PC-3 (cell line): ENCODE results near the gene RAB11FIP4. TPM values are rescaled to one million over a fixed set of nuclear protein-coding genes. Genes with fewer than 3 reads are reported as not detected.

ENCODE experiments used
- ATAC-seq: fragments of 200-7000 bp; cut with Tn5 transposase; 2 replicates; pipeline ENCODE4 v1.9.1; 2020; ENCODE audit warnings: mild to moderate bottlenecking, moderate library complexity
- BruUV-seq: library from RNA; stranded (reverse); fragments of 400-500 nt; replicated peaks from 2 replicates; lab custom pipeline; 2021; lab: Mats Ljungman, UMichigan
- CTCF ChIA-PET: fragments of 300-600 bp; sonication (Branson Sonifier 250); formaldehyde crosslinking; loops from one replicate; lab custom pipeline; 2022; ENCODE audit warnings: antibody characterized with exemption; lab: Charles Lee
- POLR2A ChIA-PET: fragments of 300-600 bp; sonication (Branson Sonifier 250); formaldehyde crosslinking; loops from one replicate; lab custom pipeline; 2022; ENCODE audit warnings: antibody characterized with exemption; ENCODE audit not compliant: unreplicated experiment; lab: Charles Lee
- DNase-seq: peaks from one replicate; pipeline ENCODE4 v3.0.0-alpha.2; 2015
- H2AFZ ChIP-seq: fragments of 300-600 bp; sonication (generic); 2 replicates; pipeline ENCODE4 v1.6.0; 2016; ENCODE audit warnings: antibody characterized with exemption, low read length
- H3F3A ChIP-seq: fragments of 300-600 bp; sonication (generic); one replicate; pipeline ENCODE4 v1.6.0; 2017; ENCODE audit warnings: antibody characterized with exemption, low read length, control low read depth, mild to moderate bottlenecking; ENCODE audit not compliant: unreplicated experiment
- H3K27ac ChIP-seq: fragments of 300-600 bp; sonication (generic); 2 replicates; pipeline ENCODE4 v1.5.1; 2016; ENCODE audit warnings: mild to moderate bottlenecking, low read length
- H3K27me3 ChIP-seq: fragments of 300-600 bp; sonication (generic); 2 replicates; pipeline ENCODE4 v1.6.1; 2016; ENCODE audit warnings: low read length, mixed read lengths
- H3K36me3 ChIP-seq: fragments of 300-600 bp; sonication (generic); 2 replicates; pipeline ENCODE4 v1.6.1; 2016; ENCODE audit warnings: low read depth, mixed run types, low read length, mixed read lengths
- H3K4me1 ChIP-seq: fragments of 300-600 bp; sonication (generic); 2 replicates; pipeline ENCODE4 v1.5.1; 2016; ENCODE audit warnings: low read length; ENCODE audit not compliant: insufficient read depth
- H3K4me2 ChIP-seq: fragments of 300-600 bp; sonication (generic); 2 replicates; pipeline ENCODE4 v1.6.0; 2016; ENCODE audit warnings: low read length
- H3K4me3 ChIP-seq: fragments of 300-600 bp; sonication (generic); 2 replicates; pipeline ENCODE4 v1.5.1; 2016; ENCODE audit warnings: mild to moderate bottlenecking, low read length, mixed read lengths
- H3K79me2 ChIP-seq: fragments of 300-600 bp; sonication (generic); 2 replicates; pipeline ENCODE4 v1.6.1; 2017; ENCODE audit warnings: low read length, mixed read lengths
- H3K9ac ChIP-seq: fragments of 300-600 bp; sonication (generic); 2 replicates; pipeline ENCODE4 v1.6.0; 2016; ENCODE audit warnings: mild to moderate bottlenecking, low read length
- H3K9me2 ChIP-seq: fragments of 300-600 bp; sonication (generic); replicated peaks from 2 replicates; pipeline ENCODE4 v1.6.1; 2016; ENCODE audit warnings: mixed run types, low read length, mixed read lengths
- H3K9me3 ChIP-seq: fragments of 300-600 bp; sonication (generic); 2 replicates; pipeline ENCODE4 v1.6.1; 2016; ENCODE audit warnings: low read length, mixed read lengths
- H4K20me1 ChIP-seq: fragments of 300-600 bp; sonication (generic); 2 replicates; pipeline ENCODE4 v1.6.1; 2016; ENCODE audit warnings: low read length, mixed read lengths
- CTCF ChIP-seq: fragments of 300-600 bp; sonication (generic); conservative IDR thresholded peaks from 2 replicates; pipeline ENCODE4 v1.5.1; 2017; ENCODE audit warnings: antibody characterized with exemption, low read depth, mild to moderate bottlenecking, low read length
- EZH2 ChIP-seq: fragments of 300-600 bp; sonication (generic); IDR thresholded peaks from one replicate; pipeline ENCODE4 v1.6.1; 2017; ENCODE audit warnings: antibody characterized with exemption, mild to moderate bottlenecking, low read length; ENCODE audit not compliant: unreplicated experiment
- EZH2phosphoT487 ChIP-seq: fragments of 300-600 bp; sonication (generic); IDR thresholded peaks from 2 replicates; pipeline ENCODE4 v1.6.1; 2018; ENCODE audit warnings: mild to moderate bottlenecking, antibody characterized with exemption, low read length, borderline replicate concordance
- intact Hi-C: fragments of 100-400 bp; cut with micrococcal nuclease; formaldehyde crosslinking; loops from 2 replicates; pipeline ENCODE4 v1.9.0; 2023
- total RNA-seq: library from RNA; depleted of rRNA; stranded (reverse); fragments of >200 nt; gene quantifications from 2 replicates; pipeline ENCODE4 v1.2.3, GENCODE V29; 2014

Gene RAB11FIP4
- total RNA-seq, 1 experiment from 2014 or later = 4.2 TPM

- peaks cover 79% of the 10 kb centered on the region for H3K79me2 ChIP-seq
- H3K4me2 ChIP-seq = peak overlapping the region; percentile 90
Observed at GRCh38 chr17:31562376-31562840, 170.9 kb downstream of the RAB11FIP4 start.

GRCh38 chr17:31564291-31564690 lies 172.8 kb downstream of the RAB11FIP4 start:
- Histone ChIP-seq H3K4me2 (no peak overlapping the region), H3K9ac (no peak overlapping the region), H3K4me3 (no peak overlapping the region), H3K27ac (no peak overlapping the region), H3K27me3 (no peaks in the 10 kb centered on the region), H4K20me1 (no peaks in the 10 kb centered on the region), H3K9me3 (no peaks in the 10 kb centered on the region), H3F3A (no peaks in the 10 kb centered on the region), H3K9me2 (no peaks in the 10 kb centered on the region), H2AFZ (no peak overlapping the region), H3K79me2 (peaks cover 96% of the 10 kb centered on the region), H3K36me3 (no peaks in the 10 kb centered on the region), H3K4me1 (peaks cover 21% of the 10 kb centered on the region)
- intact Hi-C loops = no loop called here
- ChIA-PET CTCF (no interaction called here), POLR2A (no interaction called here)
- BruUV-seq = no TSS peak
- DNase-seq = no peak
- TF ChIP-seq EZH2phosphoT487 = no peak
- no peak for TF ChIP-seq CTCF
- TF ChIP-seq EZH2 = no peak
- ATAC-seq = no peak

More at GRCh38 chr17:31562376-31562840, 170.9 kb downstream of the RAB11FIP4 start:
- BruUV-seq = no TSS peak
- no peak for ATAC-seq
- intact Hi-C loops = no loop called here
- no peak overlapping the region for H3K9ac ChIP-seq
- H2AFZ ChIP-seq = no peak overlapping the region
- no peaks in the 10 kb centered on the region for H3K9me2 ChIP-seq
- no peak overlapping the region; the same call in 1 of the 2 replicates for H3K4me3 ChIP-seq
- ChIA-PET POLR2A (no interaction called here), CTCF (no interaction called here)
- no peaks in the 10 kb centered on the region for H3K36me3 ChIP-seq
- H3F3A ChIP-seq = no peaks in the 10 kb centered on the region
- TF ChIP-seq EZH2phosphoT487 = no peak
- no peak for TF ChIP-seq EZH2
- TF ChIP-seq CTCF = no peak
- no peaks in the 10 kb centered on the region for H4K20me1 ChIP-seq
- no peaks in the 10 kb centered on the region for H3K27me3 ChIP-seq
- no peak for DNase-seq
- H3K9me3 ChIP-seq = no peaks in the 10 kb centered on the region
- peaks cover 24% of the 10 kb centered on the region for H3K4me1 ChIP-seq
- H3K27ac ChIP-seq = no peak overlapping the region

- Histone ChIP-seq H4K20me1 (no peaks in the 10 kb centered on the region), H3K27me3 (no peaks in the 10 kb centered on the region), H3K27ac (no peak overlapping the region), H3K9ac (no peak overlapping the region), H3K9me2 (no peaks in the 10 kb centered on the region), H3K9me3 (no peaks in the 10 kb centered on the region), H2AFZ (no peak overlapping the region), H3K79me2 (peaks cover 96% of the 10 kb centered on the region), H3K4me1 (peaks cover 21% of the 10 kb centered on the region), H3F3A (no peaks in the 10 kb centered on the region), H3K36me3 (no peaks in the 10 kb centered on the region), H3K4me2 (no peak overlapping the region), H3K4me3 (no peak overlapping the region)
- BruUV-seq = no TSS peak
- DNase-seq = no peak
- intact Hi-C loops = no loop called here
- TF ChIP-seq EZH2 (no peak), CTCF (no peak), EZH2phosphoT487 (no peak)
- POLR2A ChIA-PET = no interaction called here
- no peak for ATAC-seq
- CTCF ChIA-PET = no interaction called here
Observed at GRCh38 chr17:31564883-31565301, 173.4 kb downstream of the RAB11FIP4 start.
